ENCODE data around the gene BLTP3B.

DNA sequence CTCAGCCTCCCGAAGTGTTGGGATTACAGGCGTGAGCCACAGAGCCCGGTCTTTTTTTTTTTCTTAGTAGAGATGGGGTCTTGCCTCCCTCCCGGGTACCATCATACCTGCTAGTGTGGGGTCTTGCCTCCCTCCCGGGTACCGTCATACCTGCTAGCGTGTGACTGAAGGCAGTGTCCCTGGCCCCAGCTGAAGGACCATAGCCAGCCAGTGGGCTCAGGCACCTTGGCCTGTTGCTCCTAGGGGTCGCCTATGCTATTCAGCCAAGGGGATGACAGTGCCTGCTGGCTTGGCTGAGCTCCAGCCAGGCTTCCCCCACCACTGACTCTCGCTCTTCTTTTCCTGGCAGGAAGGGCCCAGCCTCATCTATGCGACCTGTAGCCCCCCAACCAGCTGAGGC, 10.5 kb upstream of the BLTP3B start:
- TF ChIP-seq EZH2 (IDR thresholded peaks at IDR 0.05; ENCODE audit: insufficient read depth, poor library complexity, severe bottlenecking): no peak
- no peak for TF ChIP-seq EZH2phosphoT487 (IDR thresholded peaks at IDR 0.05; ENCODE audit: insufficient read depth, low read depth)

Data from GM23248 (cell line).